Mesenteric fat pad (tissue), 1 donor: Measurements from ENCODE around the gene ACE2. TPM values are rescaled to one million over a fixed set of nuclear protein-coding genes. Genes with fewer than 3 reads are reported as not detected.
"Not testable (repeated sequence)": the region's sequence is repeated elsewhere in the genome, so short reads cannot be mapped to it uniquely, and the experiment has no call there.

Experiments used
- DNase-seq: peaks from one replicate; pipeline ENCODE4 v3.0.0-alpha.2; 2020; ENCODE audit warnings: low spot score
- long read RNA-seq: library from polyadenylated mRNA; unstranded; transcript quantifications from one replicate; pipeline ENCODE4 v2.0.0, GENCODE V29; 2020
- total RNA-seq: library from RNA; stranded (reverse); fragmentation: NEBNext Ultra II Directional; extraction: Animal tissue kit (Norgen Biotek cat#: 25700); gene quantifications from one replicate; pipeline ENCODE4 v1.2.1, GENCODE V29; 2021
- donor health status: DM: yes; HTN: yes; CAD: no.

ACE2 gene
- 6.2 TPM for total RNA-seq
- long read RNA-seq, partial matches to known transcripts = 11 of 15 reads
- long read RNA-seq, other reads (novel, unspliced or antisense) = 1 of 15 reads

- DNase-seq = no peak
Measured at GRCh38 chrX:15600745-15601144, at the start of gene ACE2. TSS of gene ACE2 (minus strand) at chrX:15600960. CDS start at chrX:15600911, 49 bp downstream.

DNA sequence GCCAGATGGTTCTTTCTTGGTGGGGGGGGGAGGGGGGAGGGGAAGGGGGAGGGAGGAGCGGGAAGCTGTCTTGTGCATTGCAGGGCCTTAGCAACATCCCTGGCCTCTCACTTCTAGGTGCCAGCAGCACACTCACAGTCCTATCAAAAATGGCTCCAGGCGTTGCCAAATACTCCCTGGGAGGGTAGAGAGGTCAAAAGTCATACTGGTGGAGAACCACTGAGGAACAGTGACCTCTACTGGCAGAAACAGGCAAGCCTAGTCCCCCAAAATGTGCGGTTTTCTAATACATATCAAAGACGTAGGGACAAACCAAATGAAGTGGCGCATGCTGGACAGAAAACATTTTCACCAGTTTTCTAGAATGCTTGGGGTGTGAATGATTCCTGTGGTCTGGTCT lies 46.8 kb upstream of the ACE2 start:
- not testable (repeated sequence) for DNase-seq

GRCh38 chrX:15646543-15646942 lies 45.8 kb upstream of the ACE2 start:
- no peak for DNase-seq

DNA sequence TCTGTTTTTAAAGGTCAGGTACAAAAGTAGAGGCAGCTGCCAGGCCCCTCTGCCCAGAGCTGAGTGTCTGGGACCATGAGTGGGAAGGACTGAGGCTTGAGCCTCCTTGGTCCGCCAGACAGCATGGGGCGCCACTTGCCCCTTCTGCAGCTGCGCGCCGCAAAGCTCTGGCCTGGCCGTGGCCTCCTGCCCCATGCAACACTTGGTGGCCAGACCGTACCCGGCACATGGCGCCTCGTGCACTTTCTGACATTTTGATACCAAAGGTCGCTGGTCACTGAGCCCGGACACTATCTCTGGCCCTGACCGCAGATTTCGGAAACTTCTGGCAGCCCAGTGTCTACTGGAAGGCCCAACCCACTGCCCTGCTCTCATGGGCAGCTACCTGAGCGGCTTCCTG lies 45.3 kb upstream of the ACE2 start:
- no peak for DNase-seq

DNA sequence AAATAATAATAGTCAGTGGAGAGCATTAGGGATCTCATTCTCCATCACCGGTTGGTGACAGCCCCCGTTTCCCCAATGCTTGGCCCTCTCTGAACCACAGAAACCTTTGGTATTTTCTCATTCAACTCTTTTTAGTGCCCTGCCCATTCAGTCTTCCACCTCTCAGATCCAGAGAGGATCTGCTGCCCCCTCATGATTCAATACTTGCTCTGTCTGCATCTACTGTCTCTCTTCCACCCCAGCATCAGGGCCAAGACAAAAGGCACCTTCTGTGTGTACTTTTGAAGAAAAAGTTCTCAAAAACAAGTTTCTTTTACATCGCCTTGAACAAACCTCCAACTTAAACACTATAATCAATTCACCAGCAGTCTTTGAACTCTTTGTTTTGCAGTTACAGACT lies 44.5 kb upstream of the ACE2 start:
- no peak for DNase-seq

DNA sequence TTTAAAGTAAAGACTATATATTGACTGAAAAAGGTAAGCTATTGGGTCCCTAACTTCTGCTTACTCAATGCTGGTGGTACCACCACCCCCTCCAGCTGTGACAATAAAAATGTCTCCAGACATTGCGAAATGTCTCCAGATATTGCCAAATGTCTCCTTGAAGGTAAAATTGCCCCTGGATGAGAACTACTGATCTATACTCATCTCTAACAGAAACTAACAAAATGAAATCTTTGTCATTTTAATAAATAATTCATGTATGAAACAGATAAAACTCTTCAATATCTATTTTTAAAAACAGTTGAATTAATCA lies 43.8 kb upstream of the ACE2 start:
- DNase-seq = no peak

DNA sequence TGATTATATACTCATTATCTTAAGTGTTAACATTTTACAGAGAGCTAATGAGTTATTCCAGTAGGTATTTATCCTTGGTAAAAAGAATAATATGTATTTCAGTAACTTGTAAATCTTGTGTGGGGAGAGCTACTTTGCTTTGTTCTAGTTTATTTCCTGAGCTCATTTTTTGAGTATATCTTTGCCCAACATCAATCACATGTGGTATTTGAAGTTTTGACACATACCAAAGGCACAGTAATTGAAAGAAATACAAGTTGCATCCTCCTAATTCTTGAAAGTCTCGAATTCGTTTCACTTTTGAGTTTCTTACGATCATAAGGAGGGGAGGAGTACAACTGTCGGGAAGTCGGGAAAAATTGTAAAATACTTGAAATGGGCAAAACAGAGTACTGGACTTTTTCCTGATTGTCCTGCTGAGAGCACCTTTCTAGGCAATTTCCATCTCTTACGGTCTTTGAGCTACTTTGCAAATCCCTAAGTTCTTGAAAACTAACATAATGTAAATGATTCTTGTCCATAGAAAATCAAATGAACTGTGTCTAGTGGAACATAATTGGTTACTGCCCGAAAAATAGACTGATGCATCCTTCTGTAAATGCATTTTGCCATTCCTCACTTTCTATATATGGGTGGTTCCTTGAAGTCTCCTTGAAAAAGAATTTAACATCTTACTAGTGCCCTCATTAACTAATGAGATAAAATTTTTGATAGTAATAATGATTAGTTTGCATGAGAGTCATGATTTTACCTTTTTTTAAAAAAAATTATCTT lies 43.2 kb upstream of the ACE2 start:
- no peak for DNase-seq

- no peak for DNase-seq
Measured at GRCh38 chrX:15631637-15632036, 30.9 kb upstream of the ACE2 start.

DNA sequence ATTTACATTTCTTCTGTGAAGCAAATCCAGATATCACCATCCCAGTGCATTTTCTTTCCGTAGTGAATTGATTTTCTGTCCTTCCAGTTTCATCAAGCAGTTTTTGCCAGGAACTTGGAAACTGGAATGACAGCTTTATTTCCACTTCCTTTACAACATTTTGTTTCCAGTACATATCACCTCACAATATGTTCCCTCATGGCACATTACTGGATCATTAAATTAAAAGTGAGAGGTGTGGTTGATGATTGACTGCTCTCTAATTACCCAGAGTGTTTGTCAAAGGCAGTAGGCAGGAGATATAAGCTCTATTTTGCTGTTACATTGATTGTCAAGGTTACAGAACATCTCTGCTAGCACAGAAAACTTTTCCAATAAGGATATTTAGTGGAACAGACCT lies 22.3 kb upstream of the ACE2 start:
- DNase-seq = no peak

GRCh38 chrX:15619053-15619755 lies 18.4 kb upstream of the ACE2 start:
- DNase-seq = no peak

DNA sequence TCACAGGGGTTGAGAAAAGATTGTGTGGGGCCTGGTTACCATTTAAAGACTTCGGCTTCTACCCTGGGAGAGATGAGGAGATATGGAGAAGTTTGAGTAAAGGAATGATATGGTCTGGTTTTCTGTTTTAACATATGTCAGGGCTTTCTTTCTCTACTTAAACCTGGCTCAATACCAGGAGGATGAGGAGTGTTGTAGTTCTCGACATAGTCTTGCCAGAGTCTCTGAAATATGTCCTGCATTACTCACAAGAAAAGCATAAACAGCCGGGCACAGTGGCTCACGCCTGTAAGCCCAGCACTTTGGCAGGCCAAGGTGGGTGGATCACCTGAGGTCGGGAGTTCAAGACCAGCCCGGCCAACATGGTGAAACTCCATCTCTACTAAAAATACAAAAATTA lies 16.4 kb upstream of the ACE2 start:
- DNase-seq = no peak

DNA sequence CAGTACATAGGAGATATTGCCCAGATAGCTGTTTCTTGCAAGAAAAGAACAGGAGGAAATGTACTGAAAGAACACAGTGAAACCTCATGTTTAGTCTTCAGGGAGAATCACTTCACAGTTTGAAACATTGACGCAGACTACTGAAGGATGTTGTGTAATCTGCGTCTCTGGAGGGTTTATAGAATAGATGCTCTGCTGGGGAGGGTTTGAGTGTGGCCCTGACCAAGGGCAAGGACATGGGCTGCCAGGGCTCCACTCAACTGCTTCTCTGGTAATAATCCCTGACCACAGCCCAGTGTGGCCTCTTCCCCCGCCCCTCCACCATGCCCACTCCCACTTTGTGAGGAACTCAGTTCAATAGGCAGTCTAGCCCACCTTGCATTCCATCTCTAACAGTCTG lies 15.8 kb upstream of the ACE2 start:
- no peak for DNase-seq

GRCh38 chrX:15607067-15607466 lies 6.3 kb upstream of the ACE2 start:
- DNase-seq = no peak

GRCh38 chrX:15606136-15606535 lies 5.4 kb upstream of the ACE2 start:
- no peak for DNase-seq

DNA sequence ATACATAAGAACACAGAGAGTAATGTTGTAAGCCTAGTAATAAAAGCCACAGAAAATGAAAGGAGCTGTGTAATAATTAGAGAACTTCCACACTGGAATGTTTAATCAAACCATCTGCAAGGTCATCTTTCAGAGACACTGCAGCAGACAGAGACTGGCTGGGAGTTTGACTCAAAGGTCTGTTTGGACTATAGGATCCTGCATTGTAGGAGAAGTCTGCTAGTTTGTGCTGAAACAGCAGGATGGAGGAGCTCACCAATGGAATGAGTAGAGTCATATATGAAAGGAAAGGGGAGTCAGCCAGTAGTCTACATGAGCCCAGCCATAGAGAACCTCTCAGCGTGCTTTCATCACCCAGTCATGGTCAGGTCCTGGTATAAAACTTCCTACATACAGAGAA lies 4.5 kb upstream of the ACE2 start:
- DNase-seq = no peak

DNA sequence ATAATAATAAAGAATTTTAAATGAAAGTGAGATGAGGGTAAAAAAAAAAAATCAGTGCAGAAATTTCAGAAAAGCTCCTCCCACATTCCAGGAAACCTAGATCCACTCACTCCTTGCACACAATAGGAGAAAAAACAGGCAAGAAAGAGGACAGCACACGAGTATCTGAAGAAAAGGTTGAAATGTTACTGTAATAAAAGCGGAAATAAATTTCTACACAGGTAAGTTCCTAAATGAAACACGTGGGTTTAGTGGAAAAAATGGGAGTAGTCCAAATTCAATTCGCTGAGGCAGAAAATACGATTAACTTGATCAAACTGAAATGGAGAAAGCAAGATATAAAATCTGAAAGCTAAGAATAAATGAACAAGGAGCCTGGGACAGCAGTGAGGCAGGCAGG lies 2.0 kb upstream of the ACE2 start:
- no peak for DNase-seq

- DNase-seq = no peak
Measured at GRCh38 chrX:15601932-15602331, 1.2 kb upstream of the ACE2 start.

- DNase-seq = no peak
Measured at GRCh38 chrX:15600049-15600448, 711 bp downstream of the ACE2 start.

GRCh38 chrX:15599461-15599860 lies 1.3 kb downstream of the ACE2 start:
- DNase-seq = no peak

GRCh38 chrX:15598026-15598425 lies 2.7 kb downstream of the ACE2 start:
- DNase-seq = no peak

DNA sequence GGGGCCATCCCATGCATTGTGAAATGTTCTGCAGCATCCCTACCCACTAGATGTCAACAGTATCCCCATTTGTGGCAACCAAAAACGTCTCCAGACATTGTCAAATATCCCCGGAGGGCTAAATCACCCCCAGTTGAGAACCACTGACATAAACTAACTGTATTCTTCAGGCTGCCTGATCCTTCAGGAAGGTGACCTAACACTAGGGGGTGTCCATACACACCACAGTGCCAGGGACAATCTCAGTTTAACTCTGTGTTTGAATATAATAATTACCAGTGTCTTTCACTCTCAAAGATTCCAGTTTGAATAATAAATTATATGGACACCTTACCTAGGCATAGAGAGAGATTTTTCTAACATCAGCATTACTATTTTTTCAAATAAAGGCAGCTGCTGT lies 6.4 kb downstream of the ACE2 start:
- DNase-seq = no peak

- no peak for DNase-seq
Measured at GRCh38 chrX:15579778-15580747, 20.7 kb downstream of the ACE2 start.
